ENCODE data around the gene MACF1.

DNA sequence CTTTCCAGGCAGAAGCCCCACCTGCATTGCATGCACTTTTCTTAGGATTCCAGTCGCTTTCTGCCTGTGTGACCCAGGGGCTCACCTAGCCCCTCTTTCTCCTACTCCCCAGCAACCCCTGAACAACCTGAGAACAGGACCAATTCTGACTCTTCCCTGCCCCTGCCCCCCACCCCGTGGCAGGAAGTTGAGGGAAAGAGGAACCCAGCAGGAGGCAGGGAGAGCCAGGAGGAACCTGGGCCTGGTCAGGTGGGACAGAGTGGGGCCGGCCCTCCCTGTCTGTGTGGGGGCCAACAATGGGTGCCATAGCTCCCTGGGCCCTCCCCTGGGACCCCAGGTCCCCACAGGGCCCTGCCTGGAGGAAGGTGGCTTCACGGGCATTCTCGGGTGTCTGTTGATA lies 293.1 kb downstream of the MACF1 start:
- TF ChIP-seq, protein P1, sequence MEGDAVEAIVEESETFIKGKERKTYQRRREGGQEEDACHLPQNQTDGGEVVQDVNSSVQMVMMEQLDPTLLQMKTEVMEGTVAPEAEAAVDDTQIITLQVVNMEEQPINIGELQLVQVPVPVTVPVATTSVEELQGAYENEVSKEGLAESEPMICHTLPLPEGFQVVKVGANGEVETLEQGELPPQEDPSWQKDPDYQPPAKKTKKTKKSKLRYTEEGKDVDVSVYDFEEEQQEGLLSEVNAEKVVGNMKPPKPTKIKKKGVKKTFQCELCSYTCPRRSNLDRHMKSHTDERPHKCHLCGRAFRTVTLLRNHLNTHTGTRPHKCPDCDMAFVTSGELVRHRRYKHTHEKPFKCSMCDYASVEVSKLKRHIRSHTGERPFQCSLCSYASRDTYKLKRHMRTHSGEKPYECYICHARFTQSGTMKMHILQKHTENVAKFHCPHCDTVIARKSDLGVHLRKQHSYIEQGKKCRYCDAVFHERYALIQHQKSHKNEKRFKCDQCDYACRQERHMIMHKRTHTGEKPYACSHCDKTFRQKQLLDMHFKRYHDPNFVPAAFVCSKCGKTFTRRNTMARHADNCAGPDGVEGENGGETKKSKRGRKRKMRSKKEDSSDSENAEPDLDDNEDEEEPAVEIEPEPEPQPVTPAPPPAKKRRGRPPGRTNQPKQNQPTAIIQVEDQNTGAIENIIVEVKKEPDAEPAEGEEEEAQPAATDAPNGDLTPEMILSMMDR (IDR thresholded peaks at IDR 0.05; ENCODE audit: insufficient read depth, low read depth, low read length), result no peak
- TF ChIP-seq EZH2 (IDR thresholded peaks at IDR 0.05; ENCODE audit: insufficient read depth, low read length), result no peak
